HTERT RPE-1 (cell line): ENCODE data around the gene TEAD1.

Experiments used
- in situ Hi-C: fragments of 300-500 bp; cut with MboI; formaldehyde crosslinking; loops from 4 replicates; pipeline ENCODE4 v1.14.3; 2020; ENCODE audit warnings: low sequenced_read_pairs

Gene TEAD1

DNA sequence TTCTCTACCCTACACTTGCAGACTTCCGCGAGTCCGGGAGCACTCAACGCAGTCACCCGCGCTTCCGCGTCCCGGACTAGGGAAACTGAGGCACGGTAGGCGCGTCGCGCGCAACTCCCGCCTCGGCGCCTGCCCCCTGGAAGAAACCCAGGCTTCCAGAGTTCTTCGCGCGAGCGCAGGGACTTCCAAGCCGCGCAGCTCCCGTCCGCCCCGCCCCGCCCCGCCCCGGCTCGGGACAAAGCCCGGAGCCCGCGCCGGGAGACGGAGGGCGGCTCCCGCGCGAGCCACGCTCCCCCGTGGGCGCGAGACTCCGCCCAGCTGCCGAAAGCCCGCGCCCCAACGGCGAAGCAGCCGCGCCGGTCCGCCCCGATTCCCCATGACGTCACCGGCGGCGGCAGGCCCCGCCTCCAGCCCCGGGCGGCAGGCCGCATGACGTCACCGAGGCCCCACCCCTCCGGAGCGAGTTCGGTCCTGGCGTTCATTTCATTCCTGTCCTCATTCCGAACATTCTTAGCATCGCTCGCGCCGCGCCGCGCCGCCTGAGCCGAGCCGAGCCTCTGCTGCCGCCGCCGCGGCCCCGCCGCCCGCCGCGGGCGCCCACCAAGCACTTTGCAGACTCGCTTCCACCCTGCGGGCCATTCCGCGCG is at the start of gene TEAD1:
Gene TEAD1, plus strand, starts transcription at position 498 of the 647 bp plus-strand sequence.
- in situ Hi-C loops: no loop called here

DNA sequence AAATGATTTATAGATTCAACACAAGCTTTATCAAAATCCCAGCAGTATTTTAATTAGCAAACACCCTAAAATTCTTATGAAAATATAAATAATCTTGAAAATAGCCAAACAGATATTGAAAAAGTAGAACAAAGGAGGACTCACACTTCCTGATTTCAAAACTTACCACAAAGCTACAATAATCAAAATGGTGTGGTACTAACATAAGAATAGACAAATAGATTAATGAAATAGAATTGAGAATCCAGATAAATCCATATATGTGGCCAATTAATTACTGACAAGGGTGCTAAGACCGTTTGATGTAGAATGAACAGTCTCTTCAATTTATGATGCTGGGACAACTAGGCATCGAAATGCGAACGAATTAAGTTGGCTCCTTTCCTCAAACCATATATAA is 49.6 kb upstream of the TEAD1 start:
- in situ Hi-C loops: no loop called here

DNA sequence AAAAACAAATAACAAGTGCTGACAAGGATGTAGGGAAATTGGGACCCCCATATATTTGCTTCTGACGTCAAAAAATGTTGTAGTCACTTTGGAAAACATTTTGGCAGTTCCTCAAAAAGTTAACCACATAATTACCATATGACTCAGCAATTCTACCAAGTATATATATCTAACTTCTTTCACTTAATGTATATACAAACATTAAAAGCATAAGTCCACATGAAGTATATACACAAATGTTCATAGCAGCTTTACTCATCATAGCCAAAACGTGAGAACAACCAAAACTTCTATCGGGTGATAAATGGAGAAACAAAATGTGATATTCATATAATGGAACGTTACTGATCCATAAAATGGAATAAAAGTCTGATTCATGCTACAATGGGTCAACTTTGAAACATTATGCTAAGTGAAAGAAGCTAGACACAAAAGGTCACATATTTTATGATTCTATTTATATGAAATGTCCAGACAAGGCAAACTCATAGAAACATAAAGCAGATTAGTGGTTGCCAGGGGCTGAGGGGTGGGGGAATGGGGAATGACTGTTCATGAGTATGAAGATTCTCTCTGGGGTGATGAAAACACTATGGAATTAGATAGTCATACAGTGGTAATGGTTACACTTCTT is 48.7 kb upstream of the TEAD1 start:
- in situ Hi-C loops: no loop called here

DNA sequence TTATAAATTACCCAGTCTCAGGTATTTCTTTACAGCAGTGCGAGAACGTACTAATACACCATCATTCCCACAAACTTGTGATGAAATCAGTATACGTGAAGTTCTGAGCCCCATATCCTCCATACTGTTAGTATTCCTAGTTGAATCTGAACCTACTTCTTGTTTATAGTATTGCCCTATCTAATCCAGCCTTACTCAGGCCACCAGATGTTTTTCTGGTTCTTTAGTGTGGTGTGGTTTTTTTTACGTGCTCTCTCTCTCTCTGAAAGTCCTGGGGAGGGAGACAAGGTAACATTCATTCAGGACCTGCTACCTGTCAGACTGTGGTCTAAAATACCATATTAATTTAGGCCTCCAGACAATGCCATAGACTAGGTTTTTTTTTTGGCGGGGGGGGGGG is 47.6 kb upstream of the TEAD1 start:
- in situ Hi-C loops: no loop called here

DNA sequence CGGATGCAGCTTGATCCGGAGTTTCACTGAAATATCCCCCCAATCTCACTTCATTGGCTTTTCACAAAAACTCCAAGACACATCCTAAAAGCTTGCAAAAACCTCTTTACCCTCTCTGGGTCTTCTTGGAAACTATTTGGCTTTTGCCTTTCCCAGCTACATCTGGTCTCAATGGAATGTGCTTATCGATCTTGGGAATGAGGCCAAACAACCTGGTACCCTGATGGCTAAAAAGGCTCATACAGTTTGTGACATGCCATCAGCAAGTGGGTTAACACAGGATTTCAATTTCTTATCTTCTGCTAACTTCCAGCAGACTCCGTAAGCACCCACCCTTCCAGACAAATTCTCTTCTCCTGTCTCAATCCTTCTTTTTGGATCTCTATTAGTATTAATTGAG is 45.9 kb upstream of the TEAD1 start:
- in situ Hi-C loops: no loop called here

DNA sequence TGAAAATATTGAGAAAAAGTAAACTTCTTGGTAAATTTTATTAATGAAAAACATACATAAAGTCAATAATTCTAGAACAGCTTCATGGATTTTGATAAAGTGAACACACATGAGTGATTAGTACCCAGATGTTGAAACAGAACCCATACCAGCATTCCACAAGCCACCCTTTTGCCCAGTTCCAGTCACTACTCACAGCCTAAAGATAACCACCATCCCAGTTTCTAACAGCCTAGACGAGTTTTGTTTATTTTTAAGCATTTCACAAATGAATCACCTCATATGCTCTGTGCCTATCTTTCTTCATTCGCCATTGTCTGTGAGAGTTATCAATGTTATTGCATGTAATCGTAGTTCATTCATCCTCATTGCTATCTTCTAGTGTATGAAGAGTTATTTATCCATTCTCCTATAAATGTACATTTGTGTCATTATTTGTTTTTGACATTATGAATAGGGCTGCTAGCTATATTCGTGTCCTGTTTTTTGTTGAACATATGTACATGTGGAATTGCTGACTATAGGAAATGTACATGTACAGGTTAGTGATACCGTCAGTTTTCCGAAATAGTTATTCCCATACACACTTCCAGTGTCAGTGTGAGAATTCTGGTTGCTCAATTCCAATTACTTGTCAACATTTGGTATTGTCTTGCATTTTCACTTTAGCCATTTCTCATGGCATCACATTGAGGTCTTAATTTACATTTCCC is 44.5 kb upstream of the TEAD1 start:
- in situ Hi-C loops: no loop called here

DNA sequence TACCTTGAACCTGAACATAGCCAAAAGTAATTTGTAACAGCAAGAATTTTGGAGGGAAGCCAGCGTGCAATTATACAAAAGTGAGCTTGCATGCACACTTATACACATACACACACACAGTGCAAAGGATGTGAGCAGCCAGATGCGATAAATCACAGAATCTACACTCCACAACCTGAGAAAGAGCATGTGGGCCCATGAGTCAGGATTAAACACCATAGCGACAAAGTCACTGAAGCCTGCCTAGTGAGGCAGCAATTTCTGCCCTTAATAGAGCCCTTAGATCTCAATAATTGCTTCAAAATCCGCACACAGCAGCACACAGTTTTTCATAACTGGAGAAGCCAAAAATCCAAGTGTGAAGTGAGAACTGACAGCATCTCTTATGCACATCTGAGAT is 42.6 kb upstream of the TEAD1 start:
- in situ Hi-C loops: no loop called here

DNA sequence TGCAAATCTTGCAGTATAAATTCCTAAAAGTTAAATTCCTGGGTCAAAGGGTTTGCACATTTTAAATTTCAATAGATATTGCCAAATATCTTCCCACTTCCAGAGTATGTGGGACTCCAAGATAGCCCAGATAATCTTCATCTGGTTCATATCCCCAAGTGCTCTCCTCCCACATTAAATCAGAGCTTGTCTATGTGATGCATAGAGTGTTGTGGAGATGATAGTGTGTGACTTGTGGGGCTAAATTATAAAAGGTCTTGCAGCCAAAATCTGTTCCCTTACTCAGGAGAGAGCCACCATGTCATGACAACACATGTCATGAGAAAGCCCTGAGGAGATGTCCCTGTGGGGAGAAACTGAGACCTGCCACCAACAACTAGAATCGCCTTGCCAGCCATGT is 39.9 kb upstream of the TEAD1 start:
- in situ Hi-C loops: no loop called here

DNA sequence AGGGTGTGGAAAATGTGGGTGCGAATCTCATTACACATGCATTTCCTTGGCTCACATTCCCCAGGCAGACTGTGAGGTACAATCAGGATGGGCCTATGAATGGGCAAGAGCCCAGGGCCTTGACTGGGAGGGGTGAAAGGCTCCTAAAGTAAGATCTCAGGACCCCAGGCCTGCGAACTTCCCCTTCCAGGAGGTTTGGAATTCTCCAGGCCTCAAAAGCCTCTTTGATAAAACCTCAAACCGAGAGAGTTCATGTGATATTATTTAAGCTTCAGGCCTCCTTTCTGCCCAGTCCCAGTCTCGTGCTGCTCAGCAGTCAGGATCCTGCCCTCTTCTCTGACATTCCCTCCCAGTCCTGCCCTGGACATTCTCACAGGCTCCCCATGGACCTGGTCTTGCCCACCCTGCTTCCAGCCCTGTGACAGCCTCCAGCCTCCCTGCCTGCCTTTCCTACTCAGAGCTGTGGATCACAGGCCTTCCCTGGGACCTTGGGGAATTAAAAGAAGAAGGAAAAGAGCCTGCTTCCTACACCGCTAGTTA is 37.3 kb upstream of the TEAD1 start:
- in situ Hi-C loops: no loop called here

DNA sequence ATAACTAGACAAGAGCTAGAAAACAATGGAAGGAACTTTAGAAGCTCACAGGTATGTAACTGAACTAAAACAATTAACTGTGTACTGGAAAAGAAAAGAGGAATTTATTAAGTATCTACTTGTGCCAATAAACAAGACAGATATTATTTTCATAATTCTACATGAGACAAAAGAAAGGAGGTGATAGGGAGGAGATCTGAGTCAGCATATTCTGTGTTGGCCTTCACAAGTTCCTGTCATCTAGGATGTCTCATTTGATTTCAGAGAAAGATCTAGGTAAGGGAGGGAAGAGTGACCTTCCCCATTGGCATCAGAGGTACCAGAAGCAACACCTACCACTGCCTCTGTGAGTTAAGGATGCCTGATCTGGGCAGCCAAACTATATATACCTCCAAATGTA is 34.8 kb upstream of the TEAD1 start:
- in situ Hi-C loops: no loop called here

DNA sequence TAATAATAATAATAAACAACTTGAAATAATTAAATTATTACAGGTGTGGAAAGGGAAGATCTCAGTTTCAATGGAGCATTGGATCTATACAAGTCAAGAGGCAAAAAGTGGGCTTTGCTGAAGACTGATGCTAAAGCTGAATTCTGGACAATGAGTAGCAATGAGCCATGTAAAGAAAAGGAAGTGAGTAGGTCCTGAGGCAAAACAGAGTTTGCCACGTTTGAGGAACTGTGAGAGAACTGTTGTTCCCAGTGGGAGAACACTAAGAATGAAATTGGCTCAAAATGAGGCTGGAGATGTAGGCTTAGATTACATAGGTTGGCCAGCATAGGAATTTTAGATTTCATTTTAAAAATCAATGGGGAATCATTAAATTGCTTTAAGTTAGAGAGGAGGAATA is 33.9 kb upstream of the TEAD1 start:
- in situ Hi-C loops: no loop called here

DNA sequence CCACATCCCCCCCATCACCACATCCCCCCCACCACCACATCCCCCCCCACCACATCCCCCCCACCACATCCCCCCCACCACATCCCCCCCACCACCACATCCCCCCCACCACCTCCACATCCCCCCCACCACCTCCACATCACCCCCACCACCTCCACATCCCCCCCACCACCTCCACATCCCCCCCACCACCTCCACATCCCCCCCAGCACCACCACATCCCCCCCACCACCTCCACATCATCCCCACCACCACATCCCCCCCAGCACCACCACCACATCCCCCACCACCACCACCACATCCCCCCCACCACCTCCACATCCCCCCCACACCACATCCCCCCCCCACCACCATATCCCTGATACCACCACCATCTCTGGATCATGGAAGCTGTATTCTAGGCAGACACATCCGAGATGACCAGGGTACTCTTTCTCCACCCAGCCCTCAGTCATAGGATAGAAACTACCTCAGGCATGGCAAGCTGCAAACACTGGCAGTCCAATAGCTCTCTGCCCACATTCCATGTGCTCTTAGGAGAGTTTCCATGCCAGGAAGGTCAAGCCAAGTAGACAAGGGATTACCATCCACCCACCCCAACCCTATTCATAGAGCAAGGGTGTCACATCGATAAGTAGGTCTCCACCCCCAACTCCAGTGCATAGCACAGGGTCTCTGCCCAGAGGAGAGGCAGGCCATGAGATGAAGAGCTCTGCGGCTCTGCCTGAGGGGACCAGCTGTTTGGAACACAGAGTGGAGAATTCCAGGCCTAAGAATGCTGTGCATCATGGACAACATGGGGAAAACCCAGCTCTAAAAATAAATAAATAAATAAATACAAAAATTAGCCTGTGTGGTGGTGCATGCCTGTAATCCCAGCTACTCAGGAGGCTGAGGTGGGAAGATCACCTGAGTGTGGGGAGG is 33.0 kb upstream of the TEAD1 start:
- in situ Hi-C loops: no loop called here

DNA sequence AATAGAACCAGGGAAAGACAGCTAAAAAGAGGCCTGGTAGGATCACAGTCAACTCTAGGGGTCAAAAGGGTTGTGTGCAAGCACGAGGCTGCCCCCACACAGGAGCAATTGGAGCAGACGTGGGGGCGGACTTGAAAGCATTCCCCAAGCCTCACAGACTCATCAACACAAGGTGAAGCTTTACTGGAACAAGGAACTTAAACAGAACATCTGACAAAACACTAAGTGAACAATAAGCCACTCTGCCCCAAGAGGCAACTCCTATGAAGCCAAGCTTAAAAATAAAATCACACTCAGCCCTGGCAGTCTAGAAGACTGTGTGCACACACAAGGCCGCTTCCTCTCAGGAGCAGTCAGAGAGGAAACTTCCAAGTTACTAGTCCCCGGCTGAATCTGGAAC is 32.2 kb upstream of the TEAD1 start:
- in situ Hi-C loops: no loop called here

DNA sequence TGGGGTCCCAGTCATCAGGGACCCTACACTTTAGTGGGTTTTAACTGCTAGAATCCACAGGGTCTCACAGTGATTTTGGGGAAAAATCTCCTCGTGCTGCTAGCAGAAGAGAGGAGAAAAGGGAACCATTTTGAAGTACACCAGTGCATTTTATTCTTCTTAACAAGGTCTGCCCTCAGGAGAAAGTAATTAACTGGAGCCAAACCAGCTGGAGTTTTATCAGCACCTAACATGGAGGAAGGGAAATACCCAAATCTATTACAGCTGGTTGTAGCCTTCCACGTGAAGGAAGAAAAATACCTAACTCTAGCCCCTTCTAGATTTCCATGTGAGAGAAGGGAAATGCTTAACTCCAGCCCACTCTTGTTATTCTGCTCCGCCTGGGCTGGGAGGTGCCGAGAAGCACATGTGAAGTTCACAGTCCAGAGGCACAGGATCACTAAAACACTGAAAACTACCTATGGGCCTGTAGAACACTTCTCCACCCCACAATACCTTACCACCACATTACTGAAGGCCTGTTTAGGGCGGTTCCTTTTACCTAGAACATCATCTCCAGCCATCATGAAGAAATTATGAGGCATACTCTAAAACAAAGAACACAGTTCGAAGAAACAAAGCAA is 31.3 kb upstream of the TEAD1 start:
- in situ Hi-C loops: no loop called here

DNA sequence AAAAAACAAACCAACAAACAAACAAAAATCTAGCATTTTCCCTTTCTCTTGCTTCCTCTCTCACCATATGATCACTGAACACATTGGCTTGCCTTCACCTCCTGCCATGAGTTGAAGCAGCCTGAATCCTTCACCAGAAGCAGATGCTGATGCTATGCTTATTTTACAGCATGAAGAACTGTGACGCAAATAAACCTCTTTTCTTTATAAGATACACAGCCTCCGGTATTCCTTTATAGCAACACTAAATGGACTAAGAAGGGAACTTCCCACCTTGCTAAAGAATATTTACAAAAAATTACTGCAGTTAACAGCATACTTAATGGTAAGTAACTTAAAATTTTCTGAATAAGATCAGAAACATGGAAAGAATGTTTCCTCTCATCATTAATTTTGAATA is 27.7 kb upstream of the TEAD1 start:
- in situ Hi-C loops: no loop called here

DNA sequence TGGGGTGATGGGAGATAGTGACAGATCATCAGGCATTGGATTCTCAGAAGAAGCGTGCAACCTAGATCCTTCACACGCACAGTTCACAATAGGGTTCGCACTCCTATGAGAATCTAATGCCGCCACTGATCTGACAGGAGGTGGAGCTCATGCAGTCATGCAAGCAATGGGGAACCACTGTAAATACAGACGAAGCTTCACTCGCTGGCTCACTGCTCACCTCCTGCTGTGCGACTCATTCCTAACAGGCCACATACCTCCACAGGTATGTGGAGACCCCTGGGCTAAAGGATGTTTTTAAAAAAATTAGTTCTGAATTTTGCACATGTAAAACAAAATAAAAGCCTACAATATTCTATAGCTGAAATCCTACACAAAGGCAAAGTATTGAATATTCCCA is 20.5 kb upstream of the TEAD1 start:
- in situ Hi-C loops: no loop called here

DNA sequence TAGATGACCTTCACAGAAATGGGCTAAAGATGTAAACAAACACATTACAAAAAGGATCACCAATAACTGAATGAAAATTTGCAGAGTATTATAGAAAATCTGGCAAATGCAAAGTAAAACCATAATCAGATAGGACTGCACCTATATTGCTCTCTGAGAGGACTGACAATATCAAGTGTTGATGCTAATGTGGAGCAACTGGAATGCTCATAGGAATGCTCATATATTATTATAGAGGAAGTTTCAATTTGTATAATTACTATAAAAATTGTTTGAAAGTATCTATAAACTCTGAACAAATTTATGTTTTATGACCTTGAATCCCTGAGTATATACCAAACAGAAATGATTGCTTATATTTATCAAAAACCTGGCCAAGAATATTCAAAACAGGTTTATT is 18.4 kb upstream of the TEAD1 start:
- in situ Hi-C loops: no loop called here

DNA sequence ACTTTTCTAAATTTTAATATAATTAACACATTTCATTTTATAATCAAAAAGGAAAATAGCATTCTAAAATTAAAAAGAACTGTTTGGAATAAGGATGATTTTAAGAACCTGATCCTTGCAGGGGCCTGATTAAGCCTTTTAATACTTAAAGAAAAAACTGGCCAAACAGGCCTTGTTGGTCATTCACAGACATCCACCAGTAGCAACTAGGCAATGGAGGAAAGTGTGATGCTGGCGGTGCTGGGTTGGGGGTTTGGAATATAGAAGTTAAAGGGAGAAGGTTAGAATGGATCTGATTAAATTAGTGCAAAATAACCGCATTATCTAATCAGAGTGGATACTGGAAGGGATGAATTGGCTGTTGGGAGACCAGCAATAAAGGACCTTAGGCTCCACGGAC is 16.9 kb upstream of the TEAD1 start:
- in situ Hi-C loops: no loop called here

DNA sequence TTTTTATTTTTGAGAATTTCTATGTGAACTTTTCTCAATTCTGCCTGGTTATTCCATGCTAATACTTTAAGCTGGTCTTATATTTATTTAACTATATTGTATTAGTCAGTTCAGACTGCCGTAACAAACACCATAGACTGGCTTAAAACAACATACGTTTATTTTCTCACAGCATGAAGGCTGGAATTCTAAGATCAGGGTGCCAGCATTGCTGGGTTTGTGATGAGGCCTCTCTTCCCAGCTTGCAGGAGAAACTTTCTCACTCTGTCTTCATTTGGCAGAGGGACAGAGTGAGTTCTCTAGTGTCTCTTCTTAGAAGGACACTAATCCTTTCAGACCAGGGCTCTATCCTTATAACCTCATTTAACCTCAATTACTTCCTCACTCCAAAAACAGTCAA is 16.2 kb upstream of the TEAD1 start:
- in situ Hi-C loops: no loop called here

DNA sequence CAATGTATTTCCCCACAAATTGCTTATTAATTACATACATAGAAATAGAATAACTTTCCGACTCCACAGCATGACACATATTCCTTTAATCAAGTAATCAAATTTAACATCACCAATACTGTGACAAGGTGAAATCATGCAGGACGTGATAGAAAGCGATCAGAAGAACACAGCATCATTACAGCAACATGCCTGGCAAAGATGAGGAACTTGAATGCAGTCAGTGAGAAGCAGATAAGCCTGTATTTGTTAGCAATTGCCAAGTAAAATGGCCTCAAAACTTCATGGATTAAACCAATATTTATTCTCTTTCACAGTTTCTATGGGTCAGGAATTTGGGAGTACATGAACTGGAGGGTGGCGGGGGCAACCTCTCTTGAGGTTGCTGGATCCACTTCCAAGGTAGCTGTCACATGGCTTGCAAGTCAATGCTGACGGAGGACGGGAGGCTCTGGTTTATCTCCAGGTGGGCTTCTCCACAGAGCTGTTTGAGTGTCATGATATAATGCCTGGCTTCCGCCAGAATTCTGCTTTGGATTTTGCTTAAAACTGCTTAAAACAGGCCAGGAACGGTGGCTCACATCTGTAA is 12.0 kb upstream of the TEAD1 start:
- in situ Hi-C loops: no loop called here
